Measurements from ENCODE around the gene TCEA2. TPM values are rescaled to one million over a fixed set of nuclear protein-coding genes. Genes with fewer than 3 reads are reported as not detected.

Gene TCEA2
- total RNA-seq, 1 donor from 2014 or later, result 40.2 TPM

GRCh38 chr20:64077541-64077875 is 14.5 kb downstream of the TCEA2 start:
- DNase-seq, result no peak
- peaks cover 15% of the 10 kb centered on the region for H3K36me3 ChIP-seq
- intact Hi-C loops (cut with DNase I), result no loop called here
- no peaks in the 10 kb centered on the region for H3K9me3 ChIP-seq
- H3K27ac ChIP-seq, result peak overlapping the region; percentile 83
- peaks cover 17% of the 10 kb centered on the region for H3K4me1 ChIP-seq
- no peaks in the 10 kb centered on the region for H3K27me3 ChIP-seq
- no peak for ATAC-seq
- no peak for TF ChIP-seq CTCF (IDR thresholded peaks at IDR 0.05)
- H3K4me3 ChIP-seq, result peak overlapping the region; percentile 71

- intact Hi-C loops (cut with DNase I), result no loop called here
- Histone ChIP-seq H3K27me3 (no peaks in the 10 kb centered on the region), H3K9me3 (no peaks in the 10 kb centered on the region), H3K4me3 (peak overlapping the region; percentile 71), H3K4me1 (peaks cover 19% of the 10 kb centered on the region), H3K36me3 (peaks cover 12% of the 10 kb centered on the region), H3K27ac (peak overlapping the region; percentile 83)
- peak; percentile 17 for ATAC-seq
- no peak for TF ChIP-seq CTCF (IDR thresholded peaks at IDR 0.05)
- no peak for DNase-seq
These were observed 15.0 kb downstream of the TCEA2 start for GRCh38 chr20:64077876-64078551.

GRCh38 chr20:64078934-64079272 is 15.9 kb downstream of the TCEA2 start:
- no peaks in the 10 kb centered on the region for H3K9me3 ChIP-seq
- peak overlapping the region; percentile 83 for H3K27ac ChIP-seq
- intact Hi-C loops (cut with DNase I), result no loop called here
- TF ChIP-seq CTCF (IDR thresholded peaks at IDR 0.05), result no peak
- DNase-seq, result no peak
- H3K4me3 ChIP-seq, result peak overlapping the region; percentile 71
- H3K4me1 ChIP-seq, result peaks cover 26% of the 10 kb centered on the region
- peaks cover 1% of the 10 kb centered on the region for H3K27me3 ChIP-seq
- H3K36me3 ChIP-seq, result peaks cover 4% of the 10 kb centered on the region
- ATAC-seq, result no peak

- ATAC-seq, result peak; percentile 68
- Histone ChIP-seq H3K27me3 (peaks cover 6% of the 10 kb centered on the region), H3K4me1 (peaks cover 31% of the 10 kb centered on the region), H3K36me3 (no peaks in the 10 kb centered on the region), H3K4me3 (peak within 1 kb of the TSS; percentile 71), H3K9me3 (no peaks in the 10 kb centered on the region), H3K27ac (peak within 1 kb of the TSS; percentile 83)
- peak; percentile 92 for DNase-seq
- no peak for TF ChIP-seq CTCF (IDR thresholded peaks at IDR 0.05)
- intact Hi-C loops (cut with DNase I), result no loop called here
These were observed 16.4 kb downstream of the TCEA2 start, which contains the start of gene RGS19 for GRCh38 chr20:64079273-64080012. TSS of gene RGS19 (minus strand) at chr20:64079518. CDS start at chr20:64076886, 2,632 bp downstream.

GRCh38 chr20:64080013-64080812 is 17.2 kb downstream of the TCEA2 start, which contains the start of gene OPRL1:
TSS of gene OPRL1 (plus strand) at chr20:64080082. CDS start at chr20:64092721, 12,639 bp downstream.
- Histone ChIP-seq H3K36me3 (no peaks in the 10 kb centered on the region), H3K27me3 (peaks cover 13% of the 10 kb centered on the region), H3K27ac (peak within 1 kb of the TSS; percentile 83), H3K4me3 (peak within 1 kb of the TSS; percentile 71), H3K4me1 (peaks cover 33% of the 10 kb centered on the region), H3K9me3 (no peaks in the 10 kb centered on the region)
- peak; percentile 0 for ATAC-seq
- no peak for TF ChIP-seq CTCF (IDR thresholded peaks at IDR 0.05)
- intact Hi-C loops (cut with DNase I), result no loop called here
- no peak for DNase-seq
